ENCODE measurements around the gene HLF. TPM values are rescaled to one million over a fixed set of nuclear protein-coding genes. Genes with fewer than 3 reads are reported as not detected.

The HLF gene
- total and polyA plus RNA-seq, 10 of the 15 experiments (the other 5 are each of a cell fraction or from before 2014, with no cell fraction given) = 0.01 to 0.33 (median 0.20) TPM; not detected in 3

GRCh38 chr17:55340176-55340575 lies 75.4 kb downstream of the HLF start:
- in situ Hi-C loops (cut with MboI) (no loop called here), intact Hi-C loops (cut with micrococcal nuclease; ENCODE audit: unreplicated experiment) (no loop called here)
- BruUV-seq (replicated peaks) = no TSS peak
- H3K27ac ChIP-seq (ENCODE audit: control insufficient read depth, insufficient read depth) = no peak overlapping the region
- H4K20me1 ChIP-seq (ENCODE audit: control insufficient read depth, insufficient read depth) = no peaks in the 10 kb centered on the region
- H3K9ac ChIP-seq (ENCODE audit: control insufficient read depth, insufficient read depth, low read length) = no peak overlapping the region
- no peak for FAIRE-seq
- no peak for ATAC-seq
- no peak for DNase-seq (ENCODE audit: low read depth, low spot score)
- H2AFZ ChIP-seq (ENCODE audit: control insufficient read depth, low read depth, low read length) = no peak overlapping the region
- RAD21 ChIA-PET (ENCODE audit: unreplicated experiment) = no interaction called here
- CTCF ChIA-PET = no interaction called here
- SMC1A ChIA-PET (ENCODE audit: uncharacterized antibody, unreplicated experiment) = no interaction called here
- peaks cover 2% of the 10 kb centered on the region; the same call in 2 of the 3 replicates for H3K9me3 ChIP-seq (replicated peaks; ENCODE audit: control insufficient read depth, insufficient read depth, low read length)
- peaks cover 0 to 3% of the 10 kb centered on the region in 2 experiments; a peak in 1 of 4 replicates for H3K27me3 ChIP-seq (replicated peaks in 1 of 2; ENCODE audit: control insufficient read depth in 2 of 2, insufficient read depth in 2 of 2, low read length in 1 of 2)
- H3K36me3 ChIP-seq (ENCODE audit: control insufficient read depth in 2 of 2, insufficient read depth in 2 of 2, low read length in 1 of 2) = no peaks in the 10 kb centered on the region
- H3K4me1 ChIP-seq (ENCODE audit: control insufficient read depth, insufficient read depth, low read length) = no peaks in the 10 kb centered on the region
- H3K4me3 ChIP-seq = no peak overlapping the region
- no peaks in the 10 kb centered on the region for H3K79me2 ChIP-seq (ENCODE audit: control insufficient read depth, insufficient read depth, low read length)
- TF ChIP-seq CHD2 (IDR thresholded peaks at IDR 0.05; ENCODE audit: borderline replicate concordance, low read depth, low read length) (no peak), BMI1 (IDR thresholded peaks at IDR 0.05; ENCODE audit: borderline replicate concordance) (no peak), EP300 (IDR thresholded peaks at IDR 0.05; ENCODE audit: borderline replicate concordance in 1 of 2, control insufficient read depth in 1 of 2, low read depth in 2 of 2, low read length in 2 of 2) (no peak), TCF7 (IDR thresholded peaks at IDR 0.05; ENCODE audit: borderline replicate concordance) (no peak), HDAC6 (IDR thresholded peaks at IDR 0.05; ENCODE audit: unreplicated experiment) (no peak), LARP7 (IDR thresholded peaks at IDR 0.05) (no peak), SUZ12 (IDR thresholded peaks at IDR 0.05; ENCODE audit: unreplicated experiment) (no peak), RELA (IDR thresholded peaks at IDR 0.05; ENCODE audit: borderline replicate concordance, partially characterized antibody) (no peak), IRF3 (IDR thresholded peaks at IDR 0.05) (no peak), ATF7 (IDR thresholded peaks at IDR 0.05; ENCODE audit: low read depth) (no peak), SP1 (IDR thresholded peaks at IDR 0.05; ENCODE audit: low read depth, low read length) (no peak), NFXL1 (IDR thresholded peaks at IDR 0.05; ENCODE audit: borderline replicate concordance) (no peak)
- TF ChIP-seq, protein P1, sequence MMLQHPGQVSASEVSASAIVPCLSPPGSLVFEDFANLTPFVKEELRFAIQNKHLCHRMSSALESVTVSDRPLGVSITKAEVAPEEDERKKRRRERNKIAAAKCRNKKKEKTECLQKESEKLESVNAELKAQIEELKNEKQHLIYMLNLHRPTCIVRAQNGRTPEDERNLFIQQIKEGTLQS (IDR thresholded peaks at IDR 0.05; ENCODE audit: borderline replicate concordance, extremely low read depth, low read depth, low read length) = no peak
- TF ChIP-seq, protein P2, sequence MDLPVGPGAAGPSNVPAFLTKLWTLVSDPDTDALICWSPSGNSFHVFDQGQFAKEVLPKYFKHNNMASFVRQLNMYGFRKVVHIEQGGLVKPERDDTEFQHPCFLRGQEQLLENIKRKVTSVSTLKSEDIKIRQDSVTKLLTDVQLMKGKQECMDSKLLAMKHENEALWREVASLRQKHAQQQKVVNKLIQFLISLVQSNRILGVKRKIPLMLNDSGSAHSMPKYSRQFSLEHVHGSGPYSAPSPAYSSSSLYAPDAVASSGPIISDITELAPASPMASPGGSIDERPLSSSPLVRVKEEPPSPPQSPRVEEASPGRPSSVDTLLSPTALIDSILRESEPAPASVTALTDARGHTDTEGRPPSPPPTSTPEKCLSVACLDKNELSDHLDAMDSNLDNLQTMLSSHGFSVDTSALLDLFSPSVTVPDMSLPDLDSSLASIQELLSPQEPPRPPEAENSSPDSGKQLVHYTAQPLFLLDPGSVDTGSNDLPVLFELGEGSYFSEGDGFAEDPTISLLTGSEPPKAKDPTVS (IDR thresholded peaks at IDR 0.05; ENCODE audit: low read depth, low read length) = no peak
- H3K4me2 ChIP-seq (ENCODE audit: control insufficient read depth, insufficient read depth) = no peak overlapping the region
- WGBS (ENCODE audit: insufficient coverage, insufficient replicate concordance, low lambda C conversion rate, missing lambda C conversion rate) = 29% methylated on average over 3 of the region's 3 CpGs
- POLR2A ChIA-PET = no interaction called here

Data from GM12878 (cell line).